ENCODE measurements around the gene GPC6.
"Not testable (repeated sequence)": the region's sequence is repeated elsewhere in the genome, so short reads cannot be mapped to it uniquely, and the experiment has no call there.

Gene GPC6

GRCh38 chr13:93420887-93421286, 194.3 kb downstream of the GPC6 start:
- in situ Hi-C loops (cut with MboI; ENCODE audit: low sequenced_read_pairs): no loop called here

- in situ Hi-C loops (cut with MboI; ENCODE audit: low sequenced_read_pairs): no loop called here
Measured at GRCh38 chr13:93422980-93423543, 196.5 kb downstream of the GPC6 start.

- in situ Hi-C loops (cut with MboI; ENCODE audit: low sequenced_read_pairs): no loop called here
Measured at GRCh38 chr13:93425411-93425810, 198.8 kb downstream of the GPC6 start.

- in situ Hi-C loops (cut with MboI; ENCODE audit: low sequenced_read_pairs): no loop called here
Measured at GRCh38 chr13:93430381-93430780, 203.8 kb downstream of the GPC6 start.

GRCh38 chr13:93435651-93436050, 209.0 kb downstream of the GPC6 start:
- in situ Hi-C loops (cut with MboI; ENCODE audit: low sequenced_read_pairs): no loop called here

GRCh38 chr13:93437081-93437480, 210.5 kb downstream of the GPC6 start:
- in situ Hi-C loops (cut with MboI; ENCODE audit: low sequenced_read_pairs): no loop called here

GRCh38 chr13:93446238-93446637, 219.6 kb downstream of the GPC6 start:
- in situ Hi-C loops (cut with MboI; ENCODE audit: low sequenced_read_pairs): no loop called here

- in situ Hi-C loops (cut with MboI; ENCODE audit: low sequenced_read_pairs): no loop called here
Measured at GRCh38 chr13:93450191-93450621, 223.6 kb downstream of the GPC6 start.

- in situ Hi-C loops (cut with MboI; ENCODE audit: low sequenced_read_pairs): no loop called here
Measured at GRCh38 chr13:93450761-93451160, 224.2 kb downstream of the GPC6 start.

GRCh38 chr13:93454676-93455235, 228.1 kb downstream of the GPC6 start:
- in situ Hi-C loops (cut with MboI; ENCODE audit: low sequenced_read_pairs): not testable (repeated sequence)

GRCh38 chr13:93455861-93456260, 229.3 kb downstream of the GPC6 start:
- in situ Hi-C loops (cut with MboI; ENCODE audit: low sequenced_read_pairs): no loop called here

- in situ Hi-C loops (cut with MboI; ENCODE audit: low sequenced_read_pairs): no loop called here
Measured at GRCh38 chr13:93460005-93460404, 233.4 kb downstream of the GPC6 start.

- in situ Hi-C loops (cut with MboI; ENCODE audit: low sequenced_read_pairs): no loop called here
Measured at GRCh38 chr13:93462151-93462550, 235.5 kb downstream of the GPC6 start.

- in situ Hi-C loops (cut with MboI; ENCODE audit: low sequenced_read_pairs): no loop called here
Measured at GRCh38 chr13:93466502-93467036, 240.0 kb downstream of the GPC6 start.

- in situ Hi-C loops (cut with MboI; ENCODE audit: low sequenced_read_pairs): no loop called here
Measured at GRCh38 chr13:93467175-93467574, 240.6 kb downstream of the GPC6 start.

GRCh38 chr13:93468433-93468832, 241.8 kb downstream of the GPC6 start:
- in situ Hi-C loops (cut with MboI; ENCODE audit: low sequenced_read_pairs): no loop called here

GRCh38 chr13:93472296-93472695, 245.7 kb downstream of the GPC6 start:
- in situ Hi-C loops (cut with MboI; ENCODE audit: low sequenced_read_pairs): no loop called here

GRCh38 chr13:93472814-93473296, 246.2 kb downstream of the GPC6 start:
- in situ Hi-C loops (cut with MboI; ENCODE audit: low sequenced_read_pairs): no loop called here

GRCh38 chr13:93473441-93474270, 247.0 kb downstream of the GPC6 start:
- in situ Hi-C loops (cut with MboI; ENCODE audit: low sequenced_read_pairs): no loop called here

- in situ Hi-C loops (cut with MboI; ENCODE audit: low sequenced_read_pairs): no loop called here
Measured at GRCh38 chr13:93476175-93476574, 249.6 kb downstream of the GPC6 start.

GRCh38 chr13:93477238-93477637, 250.6 kb downstream of the GPC6 start:
- in situ Hi-C loops (cut with MboI; ENCODE audit: low sequenced_read_pairs): no loop called here
